HL-60 (cell line): ENCODE data around the gene SORT1.

Source experiments
- GABPA ChIP-seq: IDR thresholded peaks from 2 replicates; pipeline ENCODE4 v1.6.1; 2012; ENCODE audit warnings: low read depth
- POLR2AphosphoS5 ChIP-seq: IDR thresholded peaks from 2 replicates; pipeline ENCODE4 v1.6.1; 2012; ENCODE audit warnings: low read depth
- REST ChIP-seq: IDR thresholded peaks from 2 replicates; pipeline ENCODE4 v1.6.1; 2012; ENCODE audit warnings: low read depth; ENCODE audit not compliant: insufficient replicate concordance
- SPI1 ChIP-seq: IDR thresholded peaks from 2 replicates; pipeline ENCODE4 v1.6.1; 2012; ENCODE audit warnings: low read depth, mild to moderate bottlenecking, borderline replicate concordance
- TF ChIP-seq, protein P1 (sequence below): IDR thresholded peaks from one replicate; pipeline ENCODE4 v1.5.1; 2011; ENCODE audit warnings: low read length, control low read depth, inconsistent platforms; ENCODE audit not compliant: insufficient read depth

- TF ChIP-seq, protein P1, sequence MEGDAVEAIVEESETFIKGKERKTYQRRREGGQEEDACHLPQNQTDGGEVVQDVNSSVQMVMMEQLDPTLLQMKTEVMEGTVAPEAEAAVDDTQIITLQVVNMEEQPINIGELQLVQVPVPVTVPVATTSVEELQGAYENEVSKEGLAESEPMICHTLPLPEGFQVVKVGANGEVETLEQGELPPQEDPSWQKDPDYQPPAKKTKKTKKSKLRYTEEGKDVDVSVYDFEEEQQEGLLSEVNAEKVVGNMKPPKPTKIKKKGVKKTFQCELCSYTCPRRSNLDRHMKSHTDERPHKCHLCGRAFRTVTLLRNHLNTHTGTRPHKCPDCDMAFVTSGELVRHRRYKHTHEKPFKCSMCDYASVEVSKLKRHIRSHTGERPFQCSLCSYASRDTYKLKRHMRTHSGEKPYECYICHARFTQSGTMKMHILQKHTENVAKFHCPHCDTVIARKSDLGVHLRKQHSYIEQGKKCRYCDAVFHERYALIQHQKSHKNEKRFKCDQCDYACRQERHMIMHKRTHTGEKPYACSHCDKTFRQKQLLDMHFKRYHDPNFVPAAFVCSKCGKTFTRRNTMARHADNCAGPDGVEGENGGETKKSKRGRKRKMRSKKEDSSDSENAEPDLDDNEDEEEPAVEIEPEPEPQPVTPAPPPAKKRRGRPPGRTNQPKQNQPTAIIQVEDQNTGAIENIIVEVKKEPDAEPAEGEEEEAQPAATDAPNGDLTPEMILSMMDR: no peak
- TF ChIP-seq POLR2AphosphoS5 (no peak), REST (no peak), SPI1 (no peak), GABPA (no peak)
Observed at GRCh38 chr1:109427171-109427467, 29.4 kb upstream of the SORT1 start.
